Suprapubic skin (tissue), 3 donors: ENCODE results near the gene EIF4A3.

Experiments used
- CTCF ChIP-seq, 2 donors: fragments of 200-600 bp in 1 of 2; fragments of 450-650 bp in 1 of 2; sonication (generic) in 1 of 2; IDR thresholded peaks; one replicate each; pipeline ENCODE4 v1.5.1; 2016 to 2019; ENCODE audit warnings: antibody characterized with exemption in 2 of 2, mild to moderate bottlenecking in 1 of 2, moderate library complexity in 1 of 2
- POLR2A ChIP-seq, 2 donors: fragments of 450-650 bp; IDR thresholded peaks; one replicate each; pipeline ENCODE4 v1.6.1; 2017; ENCODE audit warnings: antibody characterized with exemption in 2 of 2, mild to moderate bottlenecking in 2 of 2, moderate library complexity in 2 of 2

- TF ChIP-seq POLR2A (IDR thresholded peaks at IDR 0.05) (no peak), CTCF (IDR thresholded peaks at IDR 0.05) (no peak)
Observed at GRCh38 chr17:80084773-80085172, 62.2 kb downstream of the EIF4A3 start.
